Neuronal stem cell (in vitro differentiated cells): ENCODE measurements around the gene GPRC6A.

Experiments
- DNase-seq: peaks from one replicate; pipeline ENCODE4 v3.0.0-alpha.2; 2013; ENCODE audit warnings: low spot score
- H2AFZ ChIP-seq: one replicate; pipeline ENCODE4 v1.6.1; 2013; ENCODE audit warnings: mild to moderate bottlenecking, low read length, inconsistent platforms
- H2AK5ac ChIP-seq: 2 replicates; pipeline ENCODE4 v1.6.1; 2013; ENCODE audit warnings: low read depth, mild to moderate bottlenecking, inconsistent platforms, low read length, moderate library complexity, mixed read lengths
- H2BK120ac ChIP-seq: 2 replicates; pipeline ENCODE4 v1.6.1; 2013; ENCODE audit warnings: low read depth, mild to moderate bottlenecking, inconsistent platforms, low read length, moderate library complexity, mixed read lengths
- H2BK12ac ChIP-seq: one replicate; pipeline ENCODE4 v1.6.1; 2013; ENCODE audit warnings: low read length, inconsistent platforms
- H2BK15ac ChIP-seq: 2 replicates; pipeline ENCODE4 v1.6.1; 2013; ENCODE audit warnings: mild to moderate bottlenecking, low read length, inconsistent platforms, mixed read lengths
- H2BK5ac ChIP-seq: one replicate; pipeline ENCODE4 v1.6.1; 2013; ENCODE audit warnings: inconsistent platforms, mild to moderate bottlenecking, low read length, moderate library complexity
- H3K14ac ChIP-seq: one replicate; pipeline ENCODE4 v1.6.1; 2013; ENCODE audit warnings: low read length, inconsistent platforms
- H3K18ac ChIP-seq: 2 replicates; pipeline ENCODE4 v1.6.1; 2013; ENCODE audit warnings: low read length, inconsistent platforms
- H3K23ac ChIP-seq: 2 replicates; pipeline ENCODE4 v1.6.1; 2013; ENCODE audit warnings: low read depth, mild to moderate bottlenecking, mixed read lengths, low read length, inconsistent platforms; ENCODE audit not compliant: poor library complexity
- H3K27ac ChIP-seq: replicated peaks from 3 replicates; pipeline ENCODE4 v1.5.1; 2013; ENCODE audit warnings: low read length, inconsistent platforms
- H3K27me3 ChIP-seq, 3 experiments: 2 replicates each; pipeline ENCODE4 v1.6.1; 2013; ENCODE audit warnings: low read length in 3 of 3, mild to moderate bottlenecking in 2 of 3, inconsistent platforms in 1 of 3, low read depth in 1 of 3, mixed read lengths in 1 of 3, moderate library complexity in 1 of 3; ENCODE audit not compliant: control insufficient read depth in 3 of 3, insufficient read depth in 3 of 3
- H3K36me3 ChIP-seq, 2 donors: replicated peaks in 1 of 2; 2 replicates each; pipeline ENCODE4 v1.6.1; 2013; ENCODE audit warnings: low read length in 2 of 2; ENCODE audit not compliant: control insufficient read depth in 2 of 2, insufficient read depth in 2 of 2
- H3K4ac ChIP-seq: 2 replicates; pipeline ENCODE4 v1.6.1; 2013; ENCODE audit warnings: inconsistent platforms, mild to moderate bottlenecking, low read length, moderate library complexity
- H3K4me1 ChIP-seq, 2 donors: 1 replicate in 1 of 2; 2 replicates in 1 of 2; pipeline ENCODE4 v1.6.1; 2013; ENCODE audit warnings: low read length in 2 of 2, low read depth in 1 of 2; ENCODE audit not compliant: control insufficient read depth in 2 of 2, insufficient read depth in 1 of 2
- H3K4me2 ChIP-seq: one replicate; pipeline ENCODE4 v1.6.1; 2013; ENCODE audit warnings: mild to moderate bottlenecking, low read length, inconsistent platforms; ENCODE audit not compliant: insufficient read depth, poor library complexity, severe bottlenecking
- H3K4me3 ChIP-seq, 2 donors: 2 replicates each; pipeline ENCODE4 v1.5.1; 2013; ENCODE audit warnings: low read length in 2 of 2, mild to moderate bottlenecking in 2 of 2, inconsistent platforms in 1 of 2, moderate library complexity in 1 of 2
- H3K79me1 ChIP-seq: one replicate; pipeline ENCODE4 v1.6.1; 2013; ENCODE audit warnings: low read depth, mild to moderate bottlenecking, inconsistent platforms, low read length, moderate library complexity
- H3K9ac ChIP-seq: one replicate; pipeline ENCODE4 v1.6.1; 2013; ENCODE audit warnings: mild to moderate bottlenecking, low read depth, low read length, inconsistent platforms; ENCODE audit not compliant: poor library complexity
- H3K9me3 ChIP-seq, 2 donors: replicated peaks in 1 of 2; 2 replicates each; pipeline versions ENCODE3 to v1.6.1; 2013; ENCODE audit warnings: low read length in 2 of 2, mild to moderate bottlenecking in 2 of 2, inconsistent platforms in 1 of 2, low read depth in 1 of 2, mixed read lengths in 1 of 2, moderate library complexity in 1 of 2; ENCODE audit not compliant: control insufficient read depth in 2 of 2, insufficient read depth in 1 of 2
- H4K8ac ChIP-seq: one replicate; pipeline ENCODE4 v1.6.1; 2013; ENCODE audit warnings: low read depth, mild to moderate bottlenecking, inconsistent platforms, low read length, moderate library complexity
- H4K91ac ChIP-seq: one replicate; pipeline ENCODE4 v1.6.1; 2013; ENCODE audit warnings: low read length, low read depth, mild to moderate bottlenecking, inconsistent platforms; ENCODE audit not compliant: poor library complexity
- WGBS, 2 donors: extraction: QIAGEN DNeasy Blood & Tissue Kit; methylation state at CpG; one replicate each; pipeline ENCODE4 v1.1.7; 2013; ENCODE audit warnings: missing lambda C conversion rate in 2 of 2, mixed read lengths in 1 of 2; ENCODE audit not compliant: insufficient read length in 2 of 2, insufficient replicate concordance in 1 of 2; ENCODE audit errors: extremely low coverage in 2 of 2; 5-methylcytosine and 5-hydroxymethylcytosine counted together

Gene GPRC6A

GRCh38 chr6:116847227-116847626 is 18.3 kb upstream of the GPRC6A start:
- no peaks in the 10 kb centered on the region for H3K9me3 ChIP-seq
- H3K4ac ChIP-seq = no peak overlapping the region
- H4K91ac ChIP-seq = no peak overlapping the region
- no peak overlapping the region for H2AK5ac ChIP-seq
- WGBS, 2 donors = no CpG with 5 or more reads among the region's 1 CpG
- no peak overlapping the region for H3K4me2 ChIP-seq
- H2AFZ ChIP-seq = no peak overlapping the region
- no peak overlapping the region for H2BK15ac ChIP-seq
- H3K23ac ChIP-seq = no peak overlapping the region
- no peak for DNase-seq
- no peak overlapping the region for H3K18ac ChIP-seq
- H3K14ac ChIP-seq = no peak overlapping the region
- no peaks in the 10 kb centered on the region for H3K4me1 ChIP-seq
- no peaks in the 10 kb centered on the region for H3K79me1 ChIP-seq
- H4K8ac ChIP-seq = no peak overlapping the region
- H3K9ac ChIP-seq = no peak overlapping the region
- H3K4me3 ChIP-seq = no peak overlapping the region
- no peaks in the 10 kb centered on the region for H3K27me3 ChIP-seq
- H3K27ac ChIP-seq = no peak overlapping the region
- H2BK120ac ChIP-seq = no peak overlapping the region
- H2BK12ac ChIP-seq = no peak overlapping the region
- H3K36me3 ChIP-seq = no peaks in the 10 kb centered on the region
- H2BK5ac ChIP-seq = no peak overlapping the region

GRCh38 chr6:116842459-116842858 is 13.6 kb upstream of the GPRC6A start:
- no peak overlapping the region for H2BK15ac ChIP-seq
- H3K9ac ChIP-seq = no peak overlapping the region
- DNase-seq = no peak
- no peaks in the 10 kb centered on the region for H3K4me1 ChIP-seq
- no peaks in the 10 kb centered on the region for H3K27me3 ChIP-seq
- H3K18ac ChIP-seq = no peak overlapping the region
- H2AFZ ChIP-seq = no peak overlapping the region
- H2BK120ac ChIP-seq = no peak overlapping the region
- H2BK12ac ChIP-seq = no peak overlapping the region
- H3K79me1 ChIP-seq = no peaks in the 10 kb centered on the region
- no CpG with 5 or more reads among the region's 1 CpG for WGBS, 2 donors
- no peak overlapping the region for H3K23ac ChIP-seq
- no peak overlapping the region for H2AK5ac ChIP-seq
- no peak overlapping the region for H3K27ac ChIP-seq
- no peak overlapping the region for H2BK5ac ChIP-seq
- no peak overlapping the region for H4K91ac ChIP-seq
- no peak overlapping the region for H3K4me3 ChIP-seq
- H3K36me3 ChIP-seq = no peaks in the 10 kb centered on the region
- no peak overlapping the region for H4K8ac ChIP-seq
- H3K14ac ChIP-seq = no peak overlapping the region
- no peak overlapping the region for H3K4me2 ChIP-seq
- H3K9me3 ChIP-seq = no peaks in the 10 kb centered on the region
- H3K4ac ChIP-seq = no peak overlapping the region

DNA sequence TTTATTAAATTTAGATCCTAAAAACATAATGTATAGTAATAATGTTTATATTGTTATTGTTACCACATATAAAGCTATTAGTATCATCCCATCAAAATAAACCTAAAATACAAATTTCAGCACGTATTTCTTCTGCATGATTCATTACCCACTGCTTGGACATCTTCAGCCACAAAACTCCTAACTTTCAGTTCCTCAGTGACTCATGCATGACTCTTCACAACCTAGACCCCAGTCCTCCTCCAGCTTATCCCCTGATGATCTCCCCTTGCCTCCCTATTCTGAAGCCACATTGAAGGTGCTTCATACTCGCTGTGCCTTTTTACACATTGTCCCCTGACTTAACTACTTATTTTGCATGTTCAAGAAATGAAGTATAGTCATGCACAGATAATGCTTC is 11.2 kb upstream of the GPRC6A start:
- H3K23ac ChIP-seq = no peak overlapping the region

DNA sequence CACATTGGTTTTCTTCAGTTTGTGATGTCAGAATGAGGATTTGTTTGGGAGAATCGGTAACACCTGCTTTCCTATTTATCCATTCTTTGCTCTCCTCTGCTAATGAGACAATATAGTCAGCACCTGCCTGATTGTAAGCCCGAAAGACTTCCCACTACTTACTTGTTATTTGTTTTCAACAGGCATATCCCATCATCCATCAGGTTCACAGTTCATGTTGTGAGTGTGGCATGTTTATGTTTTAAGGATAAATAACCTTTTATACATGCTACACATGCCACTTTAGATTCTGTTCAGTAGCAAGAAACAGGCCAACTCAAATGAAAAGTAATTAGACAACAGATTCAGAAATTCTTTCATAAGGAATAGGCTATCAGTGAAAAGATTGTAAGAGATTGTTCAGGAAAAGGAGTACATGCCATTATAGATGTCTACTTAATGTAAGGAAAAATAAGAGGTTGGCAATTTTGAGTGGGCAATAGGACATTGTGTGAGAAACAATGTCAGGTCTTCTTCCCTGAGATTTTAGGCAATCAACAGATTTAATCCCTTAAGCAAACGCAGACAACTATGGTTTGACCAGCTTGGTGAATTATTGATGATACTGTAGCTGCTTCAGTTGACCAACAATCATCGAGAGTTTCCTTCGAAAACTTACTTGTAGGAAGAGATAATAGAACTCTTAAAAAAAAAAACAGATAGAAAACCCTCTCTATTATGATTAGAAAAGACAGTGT is 7.9 kb upstream of the GPRC6A start:
- H4K91ac ChIP-seq = no peak overlapping the region
- H2BK15ac ChIP-seq = no peak overlapping the region
- no peak overlapping the region for H2BK120ac ChIP-seq
- no peak overlapping the region for H3K14ac ChIP-seq
- H3K18ac ChIP-seq = no peak overlapping the region
- H3K23ac ChIP-seq = no peak overlapping the region
- H3K9me3 ChIP-seq = no peaks in the 10 kb centered on the region
- no peaks in the 10 kb centered on the region for H3K4me1 ChIP-seq
- H3K4ac ChIP-seq = no peak overlapping the region
- H4K8ac ChIP-seq = no peak overlapping the region
- no CpG with 5 or more reads among the region's 5 CpGs for WGBS, 2 donors
- H3K9ac ChIP-seq = no peak overlapping the region
- no peak overlapping the region for H2AK5ac ChIP-seq
- no peak for DNase-seq
- H2BK5ac ChIP-seq = no peak overlapping the region
- no peak overlapping the region for H2AFZ ChIP-seq
- no peaks in the 10 kb centered on the region for H3K79me1 ChIP-seq
- H3K4me3 ChIP-seq = no peak overlapping the region
- H2BK12ac ChIP-seq = no peak overlapping the region
- no peaks in the 10 kb centered on the region for H3K27me3 ChIP-seq
- no peak overlapping the region for H3K4me2 ChIP-seq
- no peaks in the 10 kb centered on the region for H3K36me3 ChIP-seq
- H3K27ac ChIP-seq = no peak overlapping the region

More for the DNA sequence above, 11.2 kb upstream of the GPRC6A start:
- no peak overlapping the region for H2BK12ac ChIP-seq
- H2AK5ac ChIP-seq = no peak overlapping the region
- H3K4me1 ChIP-seq = no peaks in the 10 kb centered on the region
- H3K36me3 ChIP-seq = no peaks in the 10 kb centered on the region
- no peak for DNase-seq
- H2BK120ac ChIP-seq = no peak overlapping the region
- no peaks in the 10 kb centered on the region for H3K27me3 ChIP-seq
- H3K4ac ChIP-seq = no peak overlapping the region
- H3K27ac ChIP-seq = no peak overlapping the region
- H2BK5ac ChIP-seq = no peak overlapping the region
- no peaks in the 10 kb centered on the region for H3K9me3 ChIP-seq
- H2AFZ ChIP-seq = no peak overlapping the region
- no peak overlapping the region for H2BK15ac ChIP-seq
- no peaks in the 10 kb centered on the region for H3K79me1 ChIP-seq
- no CpG with 5 or more reads among the region's 2 CpGs for WGBS, 2 donors
- H3K9ac ChIP-seq = no peak overlapping the region
- no peak overlapping the region for H3K4me3 ChIP-seq
- H3K14ac ChIP-seq = no peak overlapping the region
- H4K8ac ChIP-seq = no peak overlapping the region
- H4K91ac ChIP-seq = no peak overlapping the region
- H3K18ac ChIP-seq = no peak overlapping the region
- no peak overlapping the region for H3K4me2 ChIP-seq
